GM21717 (cell line): ENCODE measurements around the gene PJA2.
"Not testable (repeated sequence)": the region's sequence is repeated elsewhere in the genome, so short reads cannot be mapped to it uniquely, and the experiment has no call there.

Experiments used
- ATAC-seq: cut with Tn5 transposase; IDR thresholded peaks from one replicate; pipeline ENCODE4 v1.9.1; 2021; ENCODE audit warnings: mild to moderate bottlenecking, moderate library complexity; ENCODE audit not compliant: unreplicated experiment

The PJA2 gene

GRCh38 chr5:109310315-109310714 is 99.5 kb downstream of the PJA2 start:
- no peak for ATAC-seq

- ATAC-seq = no peak
These were observed 100.3 kb downstream of the PJA2 start for GRCh38 chr5:109309326-109310063.

- ATAC-seq = no peak
These were observed 101.8 kb downstream of the PJA2 start for GRCh38 chr5:109307951-109308350.

GRCh38 chr5:109307456-109307855 is 102.3 kb downstream of the PJA2 start:
- no peak for ATAC-seq

- ATAC-seq = no peak
These were observed 104.4 kb downstream of the PJA2 start for GRCh38 chr5:109305352-109305751.

- ATAC-seq = no peak
These were observed 105.5 kb downstream of the PJA2 start for GRCh38 chr5:109304309-109304708.

GRCh38 chr5:109300367-109300766 is 109.4 kb downstream of the PJA2 start:
- ATAC-seq = no peak

- no peak for ATAC-seq
These were observed 110.2 kb downstream of the PJA2 start for GRCh38 chr5:109299557-109299956.

GRCh38 chr5:109298794-109299193 is 111.0 kb downstream of the PJA2 start:
- ATAC-seq = no peak

- no peak for ATAC-seq
These were observed 111.9 kb downstream of the PJA2 start for GRCh38 chr5:109297900-109298299.

- no peak for ATAC-seq
These were observed 118.7 kb downstream of the PJA2 start for GRCh38 chr5:109291090-109291489.

GRCh38 chr5:109290231-109290630 is 119.5 kb downstream of the PJA2 start:
- ATAC-seq = no peak

GRCh38 chr5:109286628-109287027 is 123.1 kb downstream of the PJA2 start:
- ATAC-seq = not testable (repeated sequence)
